Common myeloid progenitor, CD34-positive (primary cell): ENCODE results near the gene RAVER2.
"Not testable (repeated sequence)": the region's sequence is repeated elsewhere in the genome, so short reads cannot be mapped to it uniquely, and the experiment has no call there.

Source experiments
- CTCF ChIA-PET: fragments of 350-600 bp; sonication (Branson Sonifier 250); formaldehyde crosslinking; loops from one replicate; lab custom pipeline; 2021; ENCODE audit warnings: antibody characterized with exemption; lab: Charles Lee
- POLR2A ChIA-PET: fragments of 350-600 bp; sonication (Branson Sonifier 250); formaldehyde crosslinking; loops from one replicate; lab custom pipeline; 2021; ENCODE audit warnings: antibody characterized with exemption; lab: Charles Lee
- DNase-seq, 3 donors: peaks; one replicate each; pipeline versions ENCODE4 v3.0.0 to v3.0.0-alpha.2; 2013
- H3K27ac ChIP-seq, 2 experiments: 1 replicate in 1 of 2; 2 replicates in 1 of 2; pipeline ENCODE4 v1.7.0; 2013; ENCODE audit warnings: inconsistent platforms in 2 of 2, low read length in 2 of 2, mild to moderate bottlenecking in 2 of 2, low read depth in 1 of 2, moderate library complexity in 1 of 2; ENCODE audit not compliant: severe bottlenecking in 2 of 2, insufficient read depth in 1 of 2, poor library complexity in 1 of 2
- H3K27me3 ChIP-seq, 5 experiments: replicated peaks in 2 of 5; 1 replicate in 3 of 5; 2 replicates in 2 of 5; pipeline versions ENCODE4 v1.6.1 to v1.7.0; 2013; ENCODE audit warnings: low read length in 4 of 5, mild to moderate bottlenecking in 2 of 5, moderate library complexity in 2 of 5, inconsistent platforms in 1 of 5; ENCODE audit not compliant: insufficient read depth in 5 of 5, control insufficient read depth in 4 of 5
- H3K36me3 ChIP-seq, 4 experiments: 1 replicate in 2 of 4; 2 replicates in 2 of 4; pipeline versions ENCODE4 v1.6.1 to v1.7.0; 2013; ENCODE audit warnings: low read length in 3 of 4, control low read depth in 1 of 4, mild to moderate bottlenecking in 1 of 4; ENCODE audit not compliant: control insufficient read depth in 4 of 4, insufficient read depth in 4 of 4
- H3K4me1 ChIP-seq, 4 experiments: 1 replicate in 3 of 4; 2 replicates in 1 of 4; pipeline versions ENCODE4 v1.6.1 to v1.7.1; 2013; ENCODE audit warnings: low read length in 3 of 4, mild to moderate bottlenecking in 3 of 4, control low read depth in 1 of 4, inconsistent platforms in 1 of 4, moderate library complexity in 1 of 4; ENCODE audit not compliant: control insufficient read depth in 4 of 4, insufficient read depth in 4 of 4; ENCODE audit errors: control extremely low read depth in 1 of 4
- H3K4me3 ChIP-seq, 7 experiments: 1 replicate in 4 of 7; 2 replicates in 3 of 7; pipeline versions ENCODE4 v1.5.1 to v1.7.0; 2013; ENCODE audit warnings: mild to moderate bottlenecking in 7 of 7, low read length in 6 of 7, moderate library complexity in 6 of 7, inconsistent platforms in 2 of 7, low read depth in 2 of 7, control low read depth in 1 of 7; ENCODE audit not compliant: insufficient read depth in 4 of 7, control insufficient read depth in 1 of 7; ENCODE audit errors: extremely low read depth in 1 of 7
- H3K9me3 ChIP-seq, 5 experiments: 1 replicate in 4 of 5; 2 replicates in 1 of 5; pipeline versions ENCODE4 v1.6.1 to v1.7.1; 2013; ENCODE audit warnings: low read length in 4 of 5, mild to moderate bottlenecking in 2 of 5, inconsistent platforms in 1 of 5, low read depth in 1 of 5, moderate library complexity in 1 of 5; ENCODE audit not compliant: control insufficient read depth in 4 of 5, insufficient read depth in 2 of 5; ENCODE audit errors: control extremely low read depth in 1 of 5
- WGBS: methylation state at CpG from one replicate; pipeline ENCODE4 v1.1.5; 2013; ENCODE audit not compliant: insufficient coverage; 5-methylcytosine and 5-hydroxymethylcytosine counted together

RAVER2 gene

GRCh38 chr1:64801851-64802523, 57.1 kb downstream of the RAVER2 start:
- POLR2A ChIA-PET = no interaction called here
- CTCF ChIA-PET = no interaction called here
- WGBS = 92% methylated on average over 3 of the region's 6 CpGs
- H3K4me3 ChIP-seq = no peak overlapping the region
- H3K4me1 ChIP-seq = no peaks in the 10 kb centered on the region
- DNase-seq = no peak
- H3K27me3 ChIP-seq = no peaks in the 10 kb centered on the region
- peaks cover 0 to 6% (median 0%) of the 10 kb centered on the region in 5 experiments for H3K9me3 ChIP-seq
- H3K27ac ChIP-seq = no peak overlapping the region
- H3K36me3 ChIP-seq = peaks cover 2 to 18% (median 12%) of the 10 kb centered on the region in 4 experiments

- Histone ChIP-seq H3K9me3 (no peaks in the 10 kb centered on the region), H3K36me3 (peaks cover 8 to 21% (median 15%) of the 10 kb centered on the region in 4 experiments), H3K27me3 (no peaks in the 10 kb centered on the region), H3K27ac (no peak overlapping the region), H3K4me3 (no peak overlapping the region), H3K4me1 (no peaks in the 10 kb centered on the region)
- no peak for DNase-seq
- ChIA-PET CTCF (interaction anchor here (0.9 to 1.2 kb wide), 2 partner anchors 21 to 64 kb away, joined by 3 read pairs; no protein-coding TSS in a partner anchor), POLR2A (no interaction called here)
Observed at GRCh38 chr1:64809309-64809708, 64.4 kb downstream of the RAVER2 start.

DNA sequence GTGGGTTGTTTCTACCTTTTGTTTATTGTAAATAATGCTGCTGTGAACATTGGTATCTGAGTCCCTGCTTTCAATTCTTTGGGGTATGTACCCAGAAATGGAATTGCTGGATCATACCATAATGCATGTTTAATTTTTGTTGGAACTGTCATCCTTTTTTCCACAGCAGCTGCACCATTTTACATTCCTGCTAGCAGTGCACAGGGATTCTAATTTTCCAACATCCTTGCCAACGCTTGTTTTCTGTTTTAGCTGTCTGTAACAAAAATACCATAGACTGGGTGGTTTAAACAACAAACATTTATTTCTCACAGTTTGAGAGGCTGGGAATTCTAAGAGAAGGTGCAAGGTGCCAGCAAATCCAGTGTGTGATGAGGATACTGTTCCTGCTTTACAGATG, 65.1 kb downstream of the RAVER2 start:
- no CpG with 5 or more reads among the region's 1 CpG for WGBS
- H3K4me1 ChIP-seq = no peaks in the 10 kb centered on the region

DNA sequence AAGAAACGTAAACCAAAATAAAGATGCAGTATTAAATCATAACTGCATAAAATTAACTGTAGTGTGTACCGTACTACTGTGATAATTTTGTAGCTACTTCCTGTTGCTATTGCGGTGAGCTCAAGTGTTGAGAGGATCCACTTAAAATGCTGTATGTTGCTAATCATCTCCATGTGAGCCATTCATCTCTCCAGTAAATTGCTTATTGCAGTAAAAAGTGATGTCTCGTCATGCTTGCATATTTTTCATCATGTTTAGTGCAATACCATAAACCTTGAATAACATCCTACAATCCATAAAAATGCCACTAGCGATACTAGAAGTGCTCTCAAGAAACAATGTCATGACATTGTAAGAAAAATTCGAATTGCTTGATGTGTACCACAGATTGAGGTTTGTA, 66.3 kb downstream of the RAVER2 start:
- no peak overlapping the region for H3K4me3 ChIP-seq
- no peaks in the 10 kb centered on the region for H3K9me3 ChIP-seq
- ChIA-PET CTCF (no interaction called here), POLR2A (interaction anchor here (0.6 kb wide), 1 partner anchor 1908 kb away, joined by 3 read pairs; no protein-coding TSS in a partner anchor)
- no peak for DNase-seq
- no peaks in the 10 kb centered on the region for H3K4me1 ChIP-seq
- no peak overlapping the region for H3K27ac ChIP-seq
- H3K27me3 ChIP-seq = no peaks in the 10 kb centered on the region
- WGBS = 100% methylated on average over 2 of the region's 6 CpGs
- peaks cover 5 to 31% (median 19%) of the 10 kb centered on the region in 4 experiments for H3K36me3 ChIP-seq

More for the DNA sequence above, 65.1 kb downstream of the RAVER2 start:
- H3K27me3 ChIP-seq = no peaks in the 10 kb centered on the region
- CTCF ChIA-PET = no interaction called here
- POLR2A ChIA-PET = no interaction called here
- no peak for DNase-seq
- H3K9me3 ChIP-seq = no peaks in the 10 kb centered on the region
- H3K36me3 ChIP-seq = peaks cover 8 to 24% (median 15%) of the 10 kb centered on the region in 4 experiments
- H3K27ac ChIP-seq = no peak overlapping the region
- no peak overlapping the region for H3K4me3 ChIP-seq

- peaks cover 0 to 36% (median 21%) of the 10 kb centered on the region in 4 experiments for H3K36me3 ChIP-seq
- H3K27me3 ChIP-seq = no peaks in the 10 kb centered on the region
- no peaks in the 10 kb centered on the region for H3K4me1 ChIP-seq
- no peak overlapping the region for H3K4me3 ChIP-seq
- WGBS = no CpG with 5 or more reads among the region's 1 CpG
- peaks cover 0 to 3% (median 0%) of the 10 kb centered on the region in 5 experiments for H3K9me3 ChIP-seq
- POLR2A ChIA-PET = no interaction called here
- DNase-seq = no peak
- H3K27ac ChIP-seq = no peak overlapping the region
- CTCF ChIA-PET = no interaction called here
Observed at GRCh38 chr1:64814427-64814826, 69.6 kb downstream of the RAVER2 start.

DNA sequence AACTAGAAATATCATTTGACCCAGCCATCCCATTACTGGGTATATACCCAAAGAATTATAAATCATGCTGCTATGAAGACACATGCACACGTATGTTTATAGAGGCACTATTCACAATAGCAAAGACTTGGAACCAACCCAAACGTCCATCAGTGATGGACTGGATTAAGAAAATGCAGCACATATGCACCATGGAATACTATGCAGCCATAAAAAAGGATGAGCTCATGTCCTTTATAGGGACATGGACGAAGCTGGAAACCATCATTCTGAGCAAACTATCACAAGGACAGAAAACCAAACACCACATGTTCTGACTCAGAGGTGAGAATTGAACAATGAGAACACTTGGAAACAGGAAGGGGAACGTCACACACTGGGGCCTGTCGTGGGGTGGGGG, 72.5 kb downstream of the RAVER2 start:
- H3K27ac ChIP-seq, H3K9me3 ChIP-seq, H3K4me1 ChIP-seq, H3K4me3 ChIP-seq, H3K27me3 ChIP-seq, CTCF ChIA-PET, POLR2A ChIA-PET, DNase-seq: not testable (repeated sequence)
- peaks cover 3 to 37% (median 19%) of the 10 kb centered on the region in 4 experiments for H3K36me3 ChIP-seq
- WGBS = 100% methylated on average over 2 of the region's 5 CpGs

DNA sequence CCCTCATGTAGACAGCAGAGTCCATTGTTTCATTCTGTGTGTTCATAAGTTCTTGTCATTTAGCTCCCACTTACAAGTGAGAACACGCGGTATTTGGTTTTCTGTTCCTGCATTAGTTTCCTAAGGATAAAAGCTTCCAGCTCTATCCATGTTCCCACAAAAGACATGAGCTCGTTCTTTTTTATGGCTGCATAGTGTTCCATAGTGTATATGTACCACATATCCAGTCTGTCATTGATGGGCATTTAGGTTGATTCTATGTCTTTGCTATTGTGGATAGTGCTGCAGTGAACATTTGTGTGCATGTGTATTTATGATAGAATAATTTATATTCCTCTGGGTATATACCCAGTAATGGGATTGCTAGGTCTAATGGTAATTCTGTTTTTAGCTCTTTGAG, 75.7 kb downstream of the RAVER2 start:
- no CpG with 5 or more reads among the region's 3 CpGs for WGBS
- H3K27ac ChIP-seq, POLR2A ChIA-PET, H3K27me3 ChIP-seq, H3K4me3 ChIP-seq, DNase-seq, H3K4me1 ChIP-seq, H3K9me3 ChIP-seq: not testable (repeated sequence)
- CTCF ChIA-PET = interaction anchor here (0.7 to 1.4 kb wide), 3 partner anchors 76 to 132 kb away, joined by 3 read pairs; partner anchors contain the start of gene RAVER2
- peaks cover 3 to 21% (median 13%) of the 10 kb centered on the region in 4 experiments for H3K36me3 ChIP-seq
